Measurements from ENCODE around the gene LRRC63.
A peak's percentile ranks its signal among the peaks of the same experiment; 100 is the strongest.
"Not testable (repeated sequence)": the region's sequence is repeated elsewhere in the genome, so short reads cannot be mapped to it uniquely, and the experiment has no call there.

The LRRC63 gene

GRCh38 chr13:46182491-46182877 is 29.2 kb upstream of the LRRC63 start:
- DNase-seq: no peak

- DNase-seq: no peak
Observed at GRCh38 chr13:46183018-46183946, 28.4 kb upstream of the LRRC63 start.

DNA sequence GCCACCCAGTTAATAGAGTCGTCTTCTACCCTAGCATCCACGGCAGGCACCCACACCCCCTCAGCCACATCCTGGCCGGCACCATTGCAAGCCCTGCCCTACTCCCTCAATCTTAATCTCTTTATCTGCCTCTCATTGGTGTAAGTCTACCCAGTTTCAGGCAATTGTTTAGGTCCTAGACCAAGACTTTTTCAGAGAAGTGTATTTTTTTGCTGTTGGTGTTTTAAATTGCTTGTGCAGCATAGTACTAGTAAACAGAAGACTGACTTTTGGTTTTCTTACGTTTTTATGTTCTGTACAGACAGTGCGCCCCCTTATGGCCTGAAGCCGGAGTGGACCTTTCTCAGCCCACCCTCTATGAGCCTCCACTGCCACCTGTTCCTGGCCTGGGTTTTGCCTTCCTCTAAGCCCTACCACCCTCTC is 27.4 kb upstream of the LRRC63 start:
- DNase-seq: peak; percentile 78

- no peak for DNase-seq
Observed at GRCh38 chr13:46185634-46186033, 26.1 kb upstream of the LRRC63 start.

DNA sequence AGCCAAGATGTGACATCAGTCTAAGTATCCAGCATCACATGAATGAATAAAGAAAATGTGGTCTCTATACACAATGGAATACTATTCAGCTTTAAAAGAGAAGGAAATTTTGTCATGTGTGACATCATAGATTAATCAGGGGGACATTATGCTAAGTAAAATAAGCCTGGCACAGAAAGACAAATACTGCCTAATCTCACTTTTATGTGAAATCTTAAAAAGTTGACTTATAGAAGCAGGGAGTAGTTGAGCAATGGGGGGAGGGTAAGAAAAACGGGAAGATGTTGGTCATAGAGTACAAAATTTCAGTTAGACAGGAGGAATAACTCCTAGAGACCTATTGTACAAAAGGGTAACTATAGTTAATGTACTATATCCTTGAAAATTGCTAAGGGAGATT is 19.3 kb upstream of the LRRC63 start:
- DNase-seq: no peak

DNA sequence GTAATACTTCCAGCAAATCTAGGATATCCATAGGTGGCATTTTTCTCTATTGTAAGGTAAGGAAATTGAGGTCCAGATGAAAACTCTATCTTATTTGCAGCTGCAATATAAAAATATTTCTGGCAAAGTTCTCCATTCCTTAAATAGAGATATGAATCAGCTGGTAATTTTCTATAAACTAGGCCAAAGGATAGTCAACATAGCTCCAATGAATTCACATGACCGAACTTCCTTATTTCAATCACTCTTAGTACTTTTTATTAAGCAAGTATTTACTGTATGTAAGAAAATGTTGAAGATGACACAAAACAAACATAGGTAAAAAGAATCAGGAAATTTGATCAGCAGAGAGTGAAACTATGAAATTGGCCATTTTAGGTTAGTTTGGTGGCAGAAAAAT is 16.7 kb upstream of the LRRC63 start:
- DNase-seq: no peak

DNA sequence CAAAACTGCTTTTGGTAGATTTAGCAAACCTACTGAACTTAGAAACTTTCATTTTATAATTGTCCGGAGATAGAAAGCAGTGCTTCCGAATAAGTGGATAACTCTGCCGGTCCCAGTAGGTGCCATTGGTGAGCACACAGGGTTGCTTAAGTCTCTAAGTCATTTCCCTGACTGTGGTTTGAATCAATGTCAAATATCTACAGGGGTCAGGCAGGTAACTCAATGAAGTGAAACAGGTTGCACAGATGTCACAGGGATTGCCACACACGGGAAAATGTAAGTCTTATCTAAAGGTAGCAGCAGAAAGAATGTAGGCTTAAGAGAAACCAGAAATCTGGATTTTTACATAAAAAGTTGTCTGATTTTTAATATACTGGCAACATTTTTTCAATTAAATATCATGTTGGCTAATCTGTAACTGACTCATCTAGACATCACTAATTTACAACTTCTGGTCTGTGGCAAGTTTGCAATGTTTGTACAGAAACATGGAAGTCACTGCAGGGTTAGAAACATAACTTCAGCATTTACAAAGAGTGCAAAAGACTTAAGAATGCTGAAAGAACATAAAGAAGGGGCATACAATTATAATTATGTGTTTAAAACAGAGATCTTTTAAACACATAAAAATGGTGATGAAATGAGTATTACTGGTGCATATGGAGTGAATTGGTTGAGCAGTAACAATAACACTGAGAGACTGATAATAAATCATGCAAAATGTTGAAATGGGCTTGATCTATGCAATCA is 14.3 kb upstream of the LRRC63 start:
- DNase-seq: no peak

DNA sequence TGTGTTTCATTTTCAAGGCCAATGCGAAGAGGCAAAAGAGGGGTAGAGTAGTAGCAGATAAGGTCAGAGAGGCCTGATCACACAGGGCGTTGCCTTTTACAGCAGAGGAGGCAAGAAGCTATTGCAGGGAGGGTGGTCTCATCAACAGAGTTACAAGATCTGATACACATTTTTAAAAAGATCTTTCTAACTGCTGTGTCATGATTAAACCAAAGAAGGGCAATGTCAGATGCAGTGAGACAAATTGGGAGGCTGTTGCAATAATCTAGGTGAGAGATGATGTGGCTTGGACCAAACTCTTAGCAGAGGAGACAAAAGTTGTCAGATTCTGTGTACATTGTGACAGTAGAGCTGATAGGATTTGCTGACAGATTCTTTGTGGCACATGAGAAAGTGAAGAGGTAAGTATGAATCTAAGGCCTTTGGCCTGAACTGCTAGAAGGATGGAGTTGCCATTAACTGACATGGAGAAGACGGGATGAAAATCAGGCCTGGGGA is 13.0 kb upstream of the LRRC63 start:
- no peak for DNase-seq

GRCh38 chr13:46202188-46202795 is 9.4 kb upstream of the LRRC63 start:
- no peak for DNase-seq

GRCh38 chr13:46202966-46203365 is 8.8 kb upstream of the LRRC63 start:
- DNase-seq: no peak

GRCh38 chr13:46206143-46206542 is 5.6 kb upstream of the LRRC63 start:
- DNase-seq: no peak

DNA sequence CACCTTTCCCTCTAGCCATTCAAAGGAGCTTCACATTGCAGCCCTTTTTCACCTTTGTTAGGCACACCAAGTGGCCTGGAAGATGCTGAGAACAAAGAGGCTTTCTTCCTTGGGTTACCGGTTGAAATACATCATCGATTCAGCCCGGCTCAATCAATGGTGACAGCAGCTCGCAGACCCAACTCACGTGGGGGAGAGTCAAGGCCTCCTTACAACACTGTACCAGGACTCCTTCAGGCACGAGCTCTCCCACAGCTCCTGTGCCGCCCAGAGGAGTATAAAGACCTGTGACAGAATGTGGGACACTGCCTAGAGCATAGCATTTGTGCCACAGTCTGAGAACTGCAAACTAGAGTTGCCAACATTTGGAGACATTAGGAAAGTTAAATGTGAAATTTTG is 3.9 kb upstream of the LRRC63 start:
- DNase-seq: no peak

DNA sequence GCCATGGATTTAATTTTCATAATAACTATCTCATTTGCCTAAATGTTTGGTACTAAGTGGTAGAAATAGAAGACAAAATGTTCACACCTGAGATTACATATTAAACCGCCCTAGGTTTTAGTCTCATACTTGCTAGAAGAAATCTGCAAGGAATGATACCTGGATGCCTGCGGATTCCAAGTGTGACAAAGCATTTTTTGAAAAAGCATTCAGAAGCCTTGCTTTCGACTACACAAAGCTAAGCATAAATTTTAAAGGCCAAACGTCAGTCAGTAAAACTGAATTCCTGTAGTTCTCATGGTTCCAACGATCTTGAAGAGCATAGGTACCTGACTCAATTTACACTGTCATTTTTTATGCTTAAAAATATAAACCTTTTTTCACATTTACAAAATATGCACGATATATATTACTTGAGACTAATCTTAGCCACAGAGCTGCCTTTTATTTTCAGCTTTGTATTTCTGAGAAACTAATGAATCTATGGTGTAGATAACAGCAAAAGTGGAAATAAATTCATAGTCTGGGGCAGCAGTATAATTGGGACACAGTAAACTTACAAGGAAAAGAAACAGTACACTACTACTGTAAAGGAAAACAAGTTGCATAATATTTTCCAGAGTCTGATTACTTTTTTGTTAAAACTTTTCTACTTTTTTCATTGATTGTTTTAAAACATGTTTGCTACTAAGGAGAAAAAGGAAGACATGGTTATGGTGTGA is 1.2 kb upstream of the LRRC63 start:
- no peak for DNase-seq

DNA sequence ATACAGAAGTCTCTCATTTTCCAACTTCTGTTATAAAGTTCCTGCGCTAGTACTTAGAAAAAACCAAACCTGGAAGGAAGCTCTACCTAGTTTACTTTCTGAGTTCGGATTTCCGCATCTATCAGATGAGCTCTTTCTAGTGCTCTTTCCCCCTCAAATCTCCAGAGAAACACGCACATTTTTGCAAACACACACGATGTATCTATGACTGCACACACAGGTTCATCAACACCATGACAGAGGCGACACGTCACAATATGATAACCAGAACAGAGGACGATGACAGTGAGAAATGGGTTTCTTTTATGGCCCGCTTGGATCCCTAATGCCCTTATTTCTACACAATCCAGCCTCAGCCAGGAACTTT is 629 bp upstream of the LRRC63 start:
- peak; percentile 33 for DNase-seq

DNA sequence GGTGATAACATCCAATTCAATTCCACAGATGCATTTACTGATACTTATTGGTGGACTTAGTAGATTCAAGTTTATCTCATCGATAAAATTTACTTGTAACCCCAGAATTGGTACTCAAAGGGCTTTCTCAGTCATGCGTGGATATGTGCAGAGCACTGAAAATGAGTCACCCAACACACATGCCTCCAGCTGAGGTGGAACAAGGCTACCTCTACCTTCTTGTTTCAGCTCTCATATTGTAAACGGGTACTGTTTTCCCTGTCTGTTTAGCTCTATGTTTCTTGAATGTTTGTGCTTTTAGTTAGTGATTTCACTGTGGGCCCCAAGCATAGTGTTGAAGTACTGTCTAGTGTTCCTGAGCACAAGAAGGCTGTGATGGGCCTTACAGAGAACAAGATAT is 1.5 kb downstream of the LRRC63 start:
- no peak for DNase-seq

DNA sequence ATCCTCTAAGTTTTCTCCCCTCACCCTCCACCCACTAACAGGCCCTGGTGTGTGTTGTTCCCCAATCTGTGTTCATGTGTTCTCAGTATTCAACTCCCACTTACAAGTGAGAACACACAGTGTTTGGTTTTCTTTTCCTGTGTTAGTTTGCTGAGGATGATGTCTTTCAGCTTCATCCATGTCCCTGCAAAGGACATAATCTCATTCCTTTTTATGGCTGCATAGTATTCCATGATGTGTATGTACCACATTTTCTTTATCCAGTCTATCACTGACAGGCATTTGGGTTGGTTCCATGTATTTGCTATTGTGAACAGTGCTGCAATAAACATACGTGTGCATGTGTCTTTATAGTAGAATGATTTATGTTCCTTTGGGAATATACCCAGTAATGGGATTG is 3.0 kb downstream of the LRRC63 start:
- not testable (repeated sequence) for DNase-seq

DNA sequence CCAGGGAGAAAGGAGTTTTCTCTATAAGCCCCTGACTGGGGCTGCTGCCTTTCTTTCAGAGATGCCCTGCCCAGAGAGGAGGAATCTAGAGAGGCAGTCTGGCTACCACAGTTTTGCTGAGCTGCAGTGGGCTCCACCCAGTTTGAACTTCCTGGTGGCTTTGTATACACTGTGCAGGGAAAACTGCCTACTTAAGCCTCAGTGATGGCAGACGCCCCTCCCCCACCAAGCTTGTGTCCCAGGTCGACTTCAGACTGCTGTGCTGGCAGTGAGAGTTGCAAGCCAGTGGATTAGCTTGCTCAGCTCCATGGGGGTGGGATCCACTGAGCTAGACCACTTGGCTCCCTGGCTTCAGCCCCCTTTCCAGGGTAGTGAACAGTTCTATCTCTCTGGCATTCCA is 8.5 kb downstream of the LRRC63 start:
- DNase-seq: not testable (repeated sequence)

GRCh38 chr13:46229251-46229650 is 17.5 kb downstream of the LRRC63 start:
- no peak for DNase-seq

DNA sequence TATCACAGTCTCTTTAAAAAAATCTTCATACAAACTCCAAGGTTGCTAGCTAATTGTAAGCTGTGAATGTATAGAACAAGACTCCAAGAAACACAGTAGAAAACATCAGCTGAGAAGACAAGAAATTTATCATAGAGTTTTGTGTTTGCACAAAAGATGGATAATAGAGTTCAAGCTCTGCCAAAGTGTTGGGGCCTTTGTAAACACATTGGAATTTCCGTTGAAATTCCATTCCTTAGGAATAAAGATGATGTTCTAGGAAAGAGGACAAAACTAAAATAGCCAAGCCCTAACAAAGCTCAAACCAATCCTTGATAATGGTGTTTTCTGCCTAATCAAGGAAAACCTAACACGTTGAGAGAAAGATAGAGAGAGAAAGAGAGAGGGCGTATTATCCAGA is 20.6 kb downstream of the LRRC63 start:
- no peak for DNase-seq

DNA sequence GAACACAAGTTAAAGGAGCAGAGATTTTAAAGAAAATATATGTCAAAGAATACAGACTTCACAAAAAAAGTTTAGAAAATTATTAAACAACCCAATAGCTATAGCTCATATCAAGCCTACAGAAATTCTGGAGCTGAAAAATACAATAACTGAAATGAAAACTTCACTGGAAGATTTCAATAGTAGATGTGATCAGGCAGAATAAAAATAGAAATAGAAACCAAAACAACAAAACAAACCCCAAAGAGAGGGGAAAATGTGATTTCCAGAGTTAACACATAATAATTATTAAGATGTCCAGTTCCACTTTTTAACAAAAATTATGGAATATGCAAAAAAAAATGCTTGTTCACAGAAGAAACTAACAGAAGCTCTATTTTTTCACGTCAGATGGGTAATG is 23.6 kb downstream of the LRRC63 start:
- no peak for DNase-seq

DNA sequence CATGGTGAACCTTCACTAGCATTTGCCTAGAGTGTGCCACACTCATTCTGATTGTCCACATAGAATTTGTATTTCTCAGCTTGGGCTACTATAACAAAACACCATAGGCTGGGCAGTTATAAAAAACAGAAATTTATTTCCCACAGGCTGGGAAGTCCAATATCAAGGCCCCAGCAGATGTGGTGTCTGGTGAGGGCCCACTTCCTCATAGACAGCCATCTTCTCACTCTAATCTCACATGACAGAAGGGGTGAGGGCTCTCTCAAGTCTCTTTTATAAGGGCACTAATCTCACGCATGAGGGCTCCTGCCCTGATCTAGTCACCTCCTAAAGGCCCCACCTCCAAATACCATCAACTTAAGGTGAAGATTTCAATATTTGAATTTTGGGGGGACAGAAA is 53.6 kb downstream of the LRRC63 start:
- no peak for DNase-seq

DNA sequence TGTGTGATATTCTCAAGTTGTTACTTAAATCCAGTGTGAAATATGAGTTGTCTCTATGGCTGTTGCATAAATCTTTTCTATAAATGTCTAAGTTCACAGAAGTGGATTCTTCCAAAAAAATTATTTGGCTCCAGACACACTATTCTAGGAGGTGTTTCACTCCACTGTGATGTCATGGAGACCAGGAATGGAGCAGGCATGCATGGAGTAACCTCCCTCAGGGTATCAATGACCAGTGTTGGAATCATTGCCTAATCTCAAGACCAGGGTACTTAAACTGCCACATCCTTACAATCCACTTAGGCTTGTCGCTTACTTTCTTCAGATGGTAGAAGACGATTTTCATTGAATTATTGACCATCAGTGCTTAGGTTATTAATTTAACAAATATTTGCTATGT is 55.4 kb downstream of the LRRC63 start:
- DNase-seq: no peak

GRCh38 chr13:46270416-46270815 is 58.7 kb downstream of the LRRC63 start:
- DNase-seq: no peak

Data from activated CD8-positive, alpha-beta memory T cell treated with anti-CD3 and anti-CD28 coated beads, Interleukin-2, amount 50 U/mL, for 4 hours (primary cell).